ENCODE measurements around the gene NELFE. TPM values are rescaled to one million over a fixed set of nuclear protein-coding genes. Genes with fewer than 3 reads are reported as not detected.
A peak's percentile ranks its signal among the peaks of the same experiment; 100 is the strongest.

The NELFE gene
- total RNA-seq, 1 donor from 2014 or later = 50.6 TPM

DNA sequence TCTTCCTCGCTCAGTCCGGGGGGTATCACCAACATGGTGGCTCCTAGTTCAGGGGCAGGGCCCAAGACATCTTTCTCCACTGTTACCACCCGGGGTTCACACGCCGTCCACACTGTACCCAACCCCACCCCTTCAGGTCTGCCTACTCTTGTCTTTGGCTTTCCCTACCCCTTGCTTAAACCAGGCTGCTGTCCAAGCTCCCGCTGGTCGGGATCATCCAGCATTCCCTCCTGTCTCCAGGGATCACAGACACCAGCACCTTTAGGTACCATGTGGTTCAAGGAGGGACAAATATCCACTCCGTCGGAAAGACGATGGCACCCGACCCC is 395 bp downstream of the NELFE start:
- Mint-ChIP-seq H3K27me3 (ENCODE audit: low read depth) (no peaks in the 10 kb centered on the region), H3K36me3 (ENCODE audit: low read depth) (peaks cover 32% of the 10 kb centered on the region), H3K9me3 (ENCODE audit: low read depth) (no peaks in the 10 kb centered on the region), H3K27ac (ENCODE audit: unreplicated experiment) (peak overlapping the region; percentile 87), H3K4me3 (ENCODE audit: unreplicated experiment) (peak overlapping the region; percentile 89), H3K4me1 (ENCODE audit: low read depth) (peaks cover 31% of the 10 kb centered on the region)
- TF ChIP-seq, protein P1, sequence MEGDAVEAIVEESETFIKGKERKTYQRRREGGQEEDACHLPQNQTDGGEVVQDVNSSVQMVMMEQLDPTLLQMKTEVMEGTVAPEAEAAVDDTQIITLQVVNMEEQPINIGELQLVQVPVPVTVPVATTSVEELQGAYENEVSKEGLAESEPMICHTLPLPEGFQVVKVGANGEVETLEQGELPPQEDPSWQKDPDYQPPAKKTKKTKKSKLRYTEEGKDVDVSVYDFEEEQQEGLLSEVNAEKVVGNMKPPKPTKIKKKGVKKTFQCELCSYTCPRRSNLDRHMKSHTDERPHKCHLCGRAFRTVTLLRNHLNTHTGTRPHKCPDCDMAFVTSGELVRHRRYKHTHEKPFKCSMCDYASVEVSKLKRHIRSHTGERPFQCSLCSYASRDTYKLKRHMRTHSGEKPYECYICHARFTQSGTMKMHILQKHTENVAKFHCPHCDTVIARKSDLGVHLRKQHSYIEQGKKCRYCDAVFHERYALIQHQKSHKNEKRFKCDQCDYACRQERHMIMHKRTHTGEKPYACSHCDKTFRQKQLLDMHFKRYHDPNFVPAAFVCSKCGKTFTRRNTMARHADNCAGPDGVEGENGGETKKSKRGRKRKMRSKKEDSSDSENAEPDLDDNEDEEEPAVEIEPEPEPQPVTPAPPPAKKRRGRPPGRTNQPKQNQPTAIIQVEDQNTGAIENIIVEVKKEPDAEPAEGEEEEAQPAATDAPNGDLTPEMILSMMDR (IDR thresholded peaks at IDR 0.05) = no peak
- no peak for DNase-seq (ENCODE audit: low spot score)

DNA sequence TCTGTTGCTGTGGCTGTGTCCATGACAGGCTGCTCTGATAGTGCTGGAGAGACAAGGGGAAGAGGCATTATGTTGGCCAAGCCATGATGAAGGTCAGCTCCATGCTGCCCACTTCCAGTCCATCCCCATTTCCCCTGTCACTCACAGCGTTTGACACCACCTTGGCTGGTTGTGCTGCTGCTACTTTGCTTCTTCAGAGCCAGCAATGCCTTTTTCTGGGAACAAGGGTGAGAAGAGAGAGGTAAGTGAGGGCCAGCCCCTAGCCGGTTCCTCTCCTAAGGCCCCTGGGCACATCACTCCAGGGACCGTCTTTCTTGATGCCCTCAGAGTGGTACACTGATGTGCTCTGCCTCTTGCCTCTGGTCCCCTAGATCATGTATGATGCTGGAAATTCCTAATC is 2.0 kb downstream of the NELFE start:
- TF ChIP-seq, protein P1 (IDR thresholded peaks at IDR 0.05) = no peak
- Mint-ChIP-seq H3K27ac (ENCODE audit: unreplicated experiment) (no peak overlapping the region), H3K9me3 (ENCODE audit: low read depth) (no peaks in the 10 kb centered on the region), H3K27me3 (ENCODE audit: low read depth) (no peaks in the 10 kb centered on the region), H3K4me1 (ENCODE audit: low read depth) (peaks cover 31% of the 10 kb centered on the region), H3K36me3 (ENCODE audit: low read depth) (peaks cover 30% of the 10 kb centered on the region), H3K4me3 (ENCODE audit: unreplicated experiment) (no peak overlapping the region)
- no peak for DNase-seq (ENCODE audit: low spot score)

DNA sequence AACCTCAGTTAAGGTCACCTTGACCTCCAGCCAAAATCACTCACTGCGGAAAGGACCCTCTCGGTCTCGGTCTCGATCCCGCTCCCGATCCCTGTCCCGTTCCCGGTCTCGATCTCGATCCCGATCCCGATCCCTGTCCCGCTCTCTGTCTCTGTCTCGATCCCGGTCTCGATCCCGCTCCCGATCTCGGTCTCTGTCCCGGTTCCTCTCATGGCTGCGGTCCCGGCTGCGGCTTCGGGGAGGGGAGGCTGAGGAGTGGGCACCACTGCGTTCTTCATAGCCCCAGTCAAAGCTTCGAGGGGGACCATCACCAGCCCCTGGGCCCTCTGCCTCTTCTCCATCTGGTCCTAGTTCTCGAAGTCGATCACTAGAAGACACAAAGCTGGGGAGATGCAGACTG is 4.3 kb downstream of the NELFE start:
- Mint-ChIP-seq H3K27ac (ENCODE audit: unreplicated experiment) (no peak overlapping the region), H3K4me3 (ENCODE audit: unreplicated experiment) (no peak overlapping the region), H3K9me3 (ENCODE audit: low read depth) (no peaks in the 10 kb centered on the region), H3K4me1 (ENCODE audit: low read depth) (peaks cover 21% of the 10 kb centered on the region), H3K27me3 (ENCODE audit: low read depth) (no peaks in the 10 kb centered on the region), H3K36me3 (ENCODE audit: low read depth) (peaks cover 28% of the 10 kb centered on the region)
- DNase-seq (ENCODE audit: low spot score) = no peak
- TF ChIP-seq, protein P1 (IDR thresholded peaks at IDR 0.05) = no peak

DNA sequence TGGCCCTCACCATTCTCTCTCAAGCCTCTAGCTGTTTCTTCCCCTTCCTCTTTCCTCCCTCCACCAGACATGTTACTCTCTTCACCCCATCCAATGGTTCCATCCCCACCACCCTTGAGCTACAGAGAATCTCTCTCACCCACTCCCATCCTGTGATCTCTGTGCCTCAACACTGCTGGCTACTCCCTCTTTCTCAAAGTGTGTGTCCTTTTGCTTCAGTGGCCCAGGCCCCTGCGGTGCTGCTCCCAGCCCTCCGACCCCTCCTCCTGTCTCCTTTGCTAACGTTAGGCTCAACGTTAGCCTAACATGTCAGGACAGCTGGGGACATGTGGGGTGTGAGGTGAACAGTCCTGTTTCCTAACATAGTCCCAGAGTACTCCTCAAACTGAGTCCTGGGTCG is 5.9 kb downstream of the NELFE start:
- Mint-ChIP-seq H3K27ac (ENCODE audit: unreplicated experiment) (no peak overlapping the region), H3K27me3 (ENCODE audit: low read depth) (no peaks in the 10 kb centered on the region), H3K36me3 (ENCODE audit: low read depth) (peaks cover 28% of the 10 kb centered on the region), H3K4me3 (ENCODE audit: unreplicated experiment) (no peak overlapping the region), H3K4me1 (ENCODE audit: low read depth) (peaks cover 8% of the 10 kb centered on the region), H3K9me3 (ENCODE audit: low read depth) (no peaks in the 10 kb centered on the region)
- no peak for DNase-seq (ENCODE audit: low spot score)
- TF ChIP-seq, protein P1 (IDR thresholded peaks at IDR 0.05) = no peak

DNA sequence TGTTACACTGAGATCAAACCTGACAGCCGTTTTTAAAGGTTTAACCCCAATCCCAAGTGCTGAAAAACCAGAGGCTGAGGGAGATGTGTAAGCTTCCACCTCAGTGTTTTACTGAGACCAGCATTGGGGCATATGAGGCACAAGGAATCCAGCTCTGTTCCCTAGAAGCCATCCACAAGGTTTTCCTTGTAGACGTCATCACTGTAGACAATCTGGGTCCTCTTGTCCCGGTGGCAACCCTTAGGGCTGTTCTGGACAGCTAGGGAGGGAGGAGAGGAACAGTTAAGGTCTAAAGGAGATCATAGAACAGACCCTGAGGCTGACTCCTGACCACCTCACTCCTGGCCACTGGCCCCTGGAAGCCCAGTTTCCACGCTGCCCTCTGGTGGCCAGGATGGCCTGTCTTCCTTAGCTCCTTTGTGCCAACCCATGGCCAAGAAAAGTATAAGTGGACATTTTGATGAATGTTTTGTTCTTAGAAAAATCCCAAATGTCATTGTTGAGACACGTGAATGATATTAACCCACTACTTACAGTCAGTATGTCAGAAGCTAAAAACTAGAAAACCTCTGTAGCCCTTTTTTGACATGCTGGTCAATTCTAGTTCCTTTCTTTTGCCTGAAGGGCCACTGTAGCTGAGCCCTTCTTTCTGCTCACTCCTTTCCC is 6.5 kb downstream of the NELFE start:
- no peaks in the 10 kb centered on the region for H3K9me3 Mint-ChIP-seq (ENCODE audit: low read depth)
- H3K4me3 Mint-ChIP-seq (ENCODE audit: unreplicated experiment) = no peak overlapping the region
- TF ChIP-seq, protein P1 (IDR thresholded peaks at IDR 0.05) = peak; percentile 89
- H3K27ac Mint-ChIP-seq (ENCODE audit: unreplicated experiment) = no peak overlapping the region
- H3K27me3 Mint-ChIP-seq (ENCODE audit: low read depth) = no peaks in the 10 kb centered on the region
- H3K4me1 Mint-ChIP-seq (ENCODE audit: low read depth) = peaks cover 2% of the 10 kb centered on the region
- peaks cover 28% of the 10 kb centered on the region for H3K36me3 Mint-ChIP-seq (ENCODE audit: low read depth)
- no peak for DNase-seq (ENCODE audit: low spot score)

Measured in chondrocyte (in vitro differentiated cells).